Heart left ventricle (tissue), 13 donors: ENCODE data around the gene ADAMTSL1.

Experiments used
- POLR2A ChIP-seq, 2 donors: fragments of 450-650 bp; IDR thresholded peaks; one replicate each; pipeline ENCODE4 v1.6.1; 2017; ENCODE audit warnings: antibody characterized with exemption in 2 of 2, mild to moderate bottlenecking in 2 of 2, moderate library complexity in 2 of 2
- TF ChIP-seq, protein P1 (sequence below), 12 donors: fragments of 200-600 bp; sonication (generic) in 4 of 12; IDR thresholded peaks; one replicate each; pipeline versions ENCODE4 v1.5.0 to v1.8.0; 2018 to 2022; ENCODE audit warnings: antibody characterized with exemption in 12 of 12, mild to moderate bottlenecking in 5 of 12
- donor health status: ischemic (EF 13 %, LVEDD 7.1; RV severe dilation, severe dysfunction).
- donor health status: DM: no; HTN: yes; CAD: no.
- donor health status: DM: no; HTN: no; CAD: no.
- donor health status: ischemic (EF 25% LVEDD 6.9; RV normal size, moderate dysfunction).
- donor health status: ischemic (EF 25% LVEDD 5.7; RV mildly dilated, moderate dysfunction).
- donor health status: ischemic (EF 35%, LVEDD 5.7; RV mildly dilated, moderate dysfunction).
- donor health status: nonischemic (EF 11% LVEDD 7.7; RV severe dilation, severe dysfunction).
- donor health status: DM: yes; HTN: yes; CAD: no.
- donor health status: PGD.
- donor health status: ischemic (EF 29% LVEDD 5.4; RV normal size, mild dysfunction).
- donor health status: nonischemic (EF 23%, LVEDD 6.1; RV moderate dilation, normal function).

DNA sequence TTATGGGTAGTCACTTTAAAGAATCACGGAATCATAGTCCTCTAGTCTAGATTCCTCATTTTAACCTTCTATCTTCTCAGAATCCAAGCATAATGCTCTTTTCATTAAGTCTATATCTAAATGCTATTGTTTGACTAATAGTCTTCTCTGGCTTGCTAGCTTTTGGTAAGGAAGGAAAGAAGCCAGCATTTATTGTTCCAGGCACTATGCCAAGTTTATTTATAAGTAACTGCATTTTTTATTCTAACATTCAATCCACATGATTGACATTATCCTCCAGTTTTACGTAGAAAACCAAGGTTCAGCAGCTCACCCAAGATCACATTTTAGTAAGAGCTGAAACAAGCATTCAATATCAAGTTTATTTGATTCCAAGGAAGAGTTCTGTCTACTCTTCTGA, 304.9 kb downstream of the ADAMTSL1 start:
- TF ChIP-seq, protein P1, sequence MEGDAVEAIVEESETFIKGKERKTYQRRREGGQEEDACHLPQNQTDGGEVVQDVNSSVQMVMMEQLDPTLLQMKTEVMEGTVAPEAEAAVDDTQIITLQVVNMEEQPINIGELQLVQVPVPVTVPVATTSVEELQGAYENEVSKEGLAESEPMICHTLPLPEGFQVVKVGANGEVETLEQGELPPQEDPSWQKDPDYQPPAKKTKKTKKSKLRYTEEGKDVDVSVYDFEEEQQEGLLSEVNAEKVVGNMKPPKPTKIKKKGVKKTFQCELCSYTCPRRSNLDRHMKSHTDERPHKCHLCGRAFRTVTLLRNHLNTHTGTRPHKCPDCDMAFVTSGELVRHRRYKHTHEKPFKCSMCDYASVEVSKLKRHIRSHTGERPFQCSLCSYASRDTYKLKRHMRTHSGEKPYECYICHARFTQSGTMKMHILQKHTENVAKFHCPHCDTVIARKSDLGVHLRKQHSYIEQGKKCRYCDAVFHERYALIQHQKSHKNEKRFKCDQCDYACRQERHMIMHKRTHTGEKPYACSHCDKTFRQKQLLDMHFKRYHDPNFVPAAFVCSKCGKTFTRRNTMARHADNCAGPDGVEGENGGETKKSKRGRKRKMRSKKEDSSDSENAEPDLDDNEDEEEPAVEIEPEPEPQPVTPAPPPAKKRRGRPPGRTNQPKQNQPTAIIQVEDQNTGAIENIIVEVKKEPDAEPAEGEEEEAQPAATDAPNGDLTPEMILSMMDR (IDR thresholded peaks at IDR 0.05), result no peak
- no peak for TF ChIP-seq POLR2A (IDR thresholded peaks at IDR 0.05)
